Sigmoid colon (tissue), 7 donors: ENCODE measurements around the gene NUDT9. TPM values are rescaled to one million over a fixed set of nuclear protein-coding genes. Genes with fewer than 3 reads are reported as not detected.
"Not testable (repeated sequence)": the region's sequence is repeated elsewhere in the genome, so short reads cannot be mapped to it uniquely, and the experiment has no call there.

Experiments used
- DNase-seq: peaks from one replicate; pipeline ENCODE4 v3.0.0-alpha.2; 2019
- H3K27ac ChIP-seq, 4 donors: fragments of 200-600 bp; sonication (generic); one replicate each; pipeline ENCODE4 v1.5.1; 2016 to 2019; ENCODE audit warnings: mild to moderate bottlenecking in 1 of 4
- H3K27me3 ChIP-seq, 3 donors: fragments of 200-600 bp; sonication (generic); one replicate each; pipeline ENCODE4 v1.5.1; 2019; ENCODE audit warnings: mild to moderate bottlenecking in 1 of 3
- H3K36me3 ChIP-seq, 4 donors: fragments of 200-600 bp; sonication (generic); one replicate each; pipeline ENCODE4 v1.5.1; 2016 to 2019
- H3K4me1 ChIP-seq, 4 donors: fragments of 200-600 bp; sonication (generic); one replicate each; pipeline ENCODE4 v1.5.1; 2017 to 2019
- H3K4me3 ChIP-seq, 4 donors: fragments of 200-600 bp; sonication (generic); one replicate each; pipeline ENCODE4 v1.5.1; 2017 to 2019; ENCODE audit warnings: mild to moderate bottlenecking in 2 of 4, moderate library complexity in 1 of 4
- H3K9me3 ChIP-seq, 4 donors: fragments of 200-600 bp in 3 of 4; sonication (generic) in 3 of 4; one replicate each; pipeline versions ENCODE4 v1.5.1 to v1.6.1; 2013 to 2019
- EP300 ChIP-seq, 4 donors: sonication (generic); formaldehyde crosslinking; IDR thresholded peaks; one replicate each; pipeline ENCODE4 v1.6.1; 2017; ENCODE audit warnings: antibody characterized with exemption in 4 of 4
- POLR2A ChIP-seq, 2 donors: fragments of 450-650 bp; IDR thresholded peaks; one replicate each; pipeline ENCODE4 v1.6.1; 2016; ENCODE audit warnings: antibody characterized with exemption in 2 of 2, mild to moderate bottlenecking in 2 of 2, moderate library complexity in 2 of 2
- POLR2AphosphoS5 ChIP-seq, 4 donors: sonication (generic); formaldehyde crosslinking; IDR thresholded peaks; one replicate each; pipeline ENCODE4 v1.6.1; 2017; ENCODE audit warnings: antibody characterized with exemption in 4 of 4
- WGBS, 2 donors: extraction: QIAGEN DNeasy Blood & Tissue Kit; methylation state at CpG; one replicate each; pipeline ENCODE4 v1.1.7; 2013; 5-methylcytosine and 5-hydroxymethylcytosine counted together
- intact Hi-C: fragments of 100-400 bp; cut with DNase I; formaldehyde crosslinking; loops from one replicate; pipeline ENCODE4 v1.15.1; 2023
- polyA plus RNA-seq, 3 donors: library from polyadenylated mRNA; stranded (reverse); fragments of 200-250 nt; gene quantifications; one replicate each; pipeline ENCODE4 v1.2.3, GENCODE V29; 2013
- total RNA-seq, 4 donors: library from RNA; depleted of rRNA; stranded (reverse); fragments of >200 nt; gene quantifications; one replicate each; pipeline ENCODE4 v1.1.0, GENCODE V29; 2016
- TF ChIP-seq, protein P1 (sequence below), 4 experiments: fragments of 450-650 bp in 3 of 4; fragments of 200-600 bp in 1 of 4; IDR thresholded peaks; one replicate each; pipeline ENCODE4 v1.5.1; 2016 to 2019; ENCODE audit warnings: antibody characterized with exemption in 4 of 4, mild to moderate bottlenecking in 3 of 4, moderate library complexity in 2 of 4
- donor health status: healthy with polysubstance abuse.
- donor health status: Bipolar disorder and iron deficiency.
- donor health status: healthy.

Gene NUDT9
- total and polyA plus RNA-seq, 7 donors, result 12.4 to 53.1 (median 25.2) TPM

DNA sequence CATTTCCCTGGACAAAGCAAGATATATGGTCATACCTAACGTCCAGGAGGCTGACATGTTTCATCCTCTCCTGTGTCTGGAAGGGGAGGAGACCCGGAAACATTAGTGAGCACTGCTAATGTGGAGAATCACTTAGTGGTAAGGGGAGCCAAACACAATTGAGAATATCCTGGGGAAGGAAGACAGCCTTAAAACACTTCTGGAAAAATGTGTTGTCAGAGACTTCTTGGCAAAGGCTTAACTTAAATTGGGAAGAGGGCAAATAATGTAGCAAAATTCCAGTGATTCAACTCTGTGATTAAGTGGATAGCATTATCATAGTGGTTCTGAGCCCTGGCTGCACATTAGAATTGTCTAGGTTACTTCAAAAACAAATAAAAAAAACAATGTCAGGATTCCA, 67.3 kb downstream of the NUDT9 start:
- Histone ChIP-seq H3K27ac (peak overlapping the region in 3 of 4 donors; percentile 56 to 70 (median 62)), H3K36me3 (peaks cover 44 to 74% (median 56%) of the 10 kb centered on the region in 4 donors), H3K4me1 (peaks cover 0 to 52% (median 32%) of the 10 kb centered on the region in 4 donors), H3K27me3 (no peaks in the 10 kb centered on the region), H3K4me3 (no peak overlapping the region), H3K9me3 (no peaks in the 10 kb centered on the region)
- intact Hi-C loops, result no loop called here
- WGBS, 2 donors, result 89 to 90% methylated on average over 2 of the region's 2 CpGs
- TF ChIP-seq EP300 (IDR thresholded peaks at IDR 0.05), result no peak
- TF ChIP-seq POLR2A (IDR thresholded peaks at IDR 0.05), result no peak
- peak in 1 of 4 donors; percentile 13 for TF ChIP-seq POLR2AphosphoS5 (IDR thresholded peaks at IDR 0.05)
- TF ChIP-seq, protein P1, sequence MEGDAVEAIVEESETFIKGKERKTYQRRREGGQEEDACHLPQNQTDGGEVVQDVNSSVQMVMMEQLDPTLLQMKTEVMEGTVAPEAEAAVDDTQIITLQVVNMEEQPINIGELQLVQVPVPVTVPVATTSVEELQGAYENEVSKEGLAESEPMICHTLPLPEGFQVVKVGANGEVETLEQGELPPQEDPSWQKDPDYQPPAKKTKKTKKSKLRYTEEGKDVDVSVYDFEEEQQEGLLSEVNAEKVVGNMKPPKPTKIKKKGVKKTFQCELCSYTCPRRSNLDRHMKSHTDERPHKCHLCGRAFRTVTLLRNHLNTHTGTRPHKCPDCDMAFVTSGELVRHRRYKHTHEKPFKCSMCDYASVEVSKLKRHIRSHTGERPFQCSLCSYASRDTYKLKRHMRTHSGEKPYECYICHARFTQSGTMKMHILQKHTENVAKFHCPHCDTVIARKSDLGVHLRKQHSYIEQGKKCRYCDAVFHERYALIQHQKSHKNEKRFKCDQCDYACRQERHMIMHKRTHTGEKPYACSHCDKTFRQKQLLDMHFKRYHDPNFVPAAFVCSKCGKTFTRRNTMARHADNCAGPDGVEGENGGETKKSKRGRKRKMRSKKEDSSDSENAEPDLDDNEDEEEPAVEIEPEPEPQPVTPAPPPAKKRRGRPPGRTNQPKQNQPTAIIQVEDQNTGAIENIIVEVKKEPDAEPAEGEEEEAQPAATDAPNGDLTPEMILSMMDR (IDR thresholded peaks at IDR 0.05), result no peak
- no peak for DNase-seq

DNA sequence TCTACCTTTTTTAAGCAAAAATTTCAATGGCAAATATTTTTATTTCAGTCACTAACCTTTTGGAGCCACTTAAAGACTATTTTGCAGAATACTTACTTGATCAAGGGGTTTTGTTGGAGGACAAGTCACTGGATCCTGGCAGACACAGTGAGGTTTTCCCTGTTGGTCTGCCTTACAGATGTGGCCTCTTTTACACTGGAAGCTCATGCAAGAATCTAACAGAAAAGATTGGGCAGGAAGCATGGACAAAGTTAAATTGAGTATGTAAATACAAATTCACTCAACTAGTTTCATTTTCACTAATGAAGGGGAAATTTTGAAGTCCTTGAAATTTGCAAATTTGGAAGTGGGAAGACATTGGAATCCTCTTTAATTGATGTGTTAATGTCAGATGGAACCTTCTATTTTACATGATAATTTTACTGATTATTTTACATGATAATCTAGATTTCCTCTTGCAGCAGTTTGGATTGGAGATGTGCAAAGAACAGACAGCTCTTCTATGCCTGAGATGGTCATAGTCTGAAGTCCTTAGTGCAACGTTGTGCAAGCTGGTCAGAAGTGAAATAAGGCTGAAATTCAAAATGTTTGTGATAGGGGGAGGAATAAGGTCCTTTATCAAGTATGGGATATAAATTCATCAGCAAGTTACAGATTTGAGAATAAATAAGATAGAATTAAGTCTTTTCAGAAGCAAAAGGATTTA, 68.4 kb downstream of the NUDT9 start:
- no peaks in the 10 kb centered on the region for H3K9me3 ChIP-seq
- H3K27me3 ChIP-seq, result no peaks in the 10 kb centered on the region
- intact Hi-C loops, result no loop called here
- TF ChIP-seq, protein P1 (IDR thresholded peaks at IDR 0.05), result no peak
- TF ChIP-seq POLR2AphosphoS5 (IDR thresholded peaks at IDR 0.05) (no peak), EP300 (IDR thresholded peaks at IDR 0.05) (no peak), POLR2A (IDR thresholded peaks at IDR 0.05) (no peak)
- H3K27ac ChIP-seq, result peak overlapping the region in 3 of 4 donors; percentile 56 to 70 (median 62)
- DNase-seq, result no peak
- WGBS, 2 donors, result 35 to 41% methylated on average over 1 of the region's 1 CpG
- peaks cover 54 to 85% (median 59%) of the 10 kb centered on the region in 4 donors for H3K36me3 ChIP-seq
- no peak overlapping the region for H3K4me3 ChIP-seq
- H3K4me1 ChIP-seq, result peaks cover 0 to 52% (median 32%) of the 10 kb centered on the region in 4 donors

DNA sequence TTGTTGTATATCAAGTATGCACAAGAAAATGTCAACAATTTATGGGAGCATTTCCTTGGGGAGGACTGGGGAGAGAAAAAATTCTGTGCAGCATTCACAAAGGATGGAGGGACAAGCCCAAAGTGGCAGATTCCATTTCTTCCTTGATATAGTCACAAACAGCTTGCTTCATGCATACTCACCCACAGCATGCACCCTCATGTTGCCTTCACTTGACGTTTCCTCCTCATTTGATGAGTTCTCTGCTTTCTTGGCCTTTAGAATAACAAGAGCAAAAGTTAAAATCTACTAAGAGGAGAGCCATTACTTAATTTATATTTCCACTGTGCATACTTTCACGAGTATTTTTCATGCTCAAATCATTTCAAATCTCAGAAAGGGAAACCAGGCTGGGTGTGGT, 69.1 kb downstream of the NUDT9 start:
- intact Hi-C loops, result no loop called here
- WGBS, 2 donors, result 84 to 85% methylated on average over 2 of the region's 2 CpGs
- peaks cover 0 to 52% (median 32%) of the 10 kb centered on the region in 4 donors for H3K4me1 ChIP-seq
- H3K27ac ChIP-seq, result peak overlapping the region in 3 of 4 donors; percentile 52 to 70 (median 61)
- no peaks in the 10 kb centered on the region for H3K9me3 ChIP-seq
- H3K27me3 ChIP-seq, result no peaks in the 10 kb centered on the region
- TF ChIP-seq EP300 (IDR thresholded peaks at IDR 0.05), result no peak
- TF ChIP-seq POLR2AphosphoS5 (IDR thresholded peaks at IDR 0.05), result peak in 1 of 4 donors; percentile 3
- peaks cover 57 to 92% (median 60%) of the 10 kb centered on the region in 4 donors for H3K36me3 ChIP-seq
- no peak for DNase-seq
- no peak overlapping the region for H3K4me3 ChIP-seq

DNA sequence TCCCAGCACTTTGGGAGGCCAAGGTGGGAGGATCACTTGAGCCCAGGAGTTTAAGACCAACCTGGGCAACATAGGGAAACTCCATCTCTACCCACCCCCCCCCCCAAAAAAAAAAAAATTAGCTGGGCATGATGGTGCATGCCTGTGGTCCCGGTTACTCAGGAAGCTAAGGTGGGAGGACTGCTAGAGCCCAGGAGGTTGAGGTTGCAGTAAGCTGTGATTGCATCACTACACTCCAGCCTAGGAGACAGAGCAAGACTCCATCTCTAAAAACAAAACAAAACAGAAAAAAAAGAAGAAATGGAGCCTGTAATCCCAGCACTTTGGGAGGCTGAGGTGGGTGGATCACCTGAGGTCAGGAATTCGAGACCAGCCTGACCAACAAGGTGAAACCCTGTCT, 69.5 kb downstream of the NUDT9 start:
- H3K4me3 ChIP-seq, DNase-seq, H3K9me3 ChIP-seq, H3K27me3 ChIP-seq, intact Hi-C loops: not testable (repeated sequence)
- peak overlapping the region in 3 of 4 donors; percentile 52 to 70 (median 61) for H3K27ac ChIP-seq
- peaks cover 59 to 96% (median 61%) of the 10 kb centered on the region in 4 donors for H3K36me3 ChIP-seq
- 88 to 92% methylated on average over 2 of the region's 2 CpGs for WGBS, 2 donors
- H3K4me1 ChIP-seq, result peaks cover 0 to 52% (median 32%) of the 10 kb centered on the region in 4 donors

DNA sequence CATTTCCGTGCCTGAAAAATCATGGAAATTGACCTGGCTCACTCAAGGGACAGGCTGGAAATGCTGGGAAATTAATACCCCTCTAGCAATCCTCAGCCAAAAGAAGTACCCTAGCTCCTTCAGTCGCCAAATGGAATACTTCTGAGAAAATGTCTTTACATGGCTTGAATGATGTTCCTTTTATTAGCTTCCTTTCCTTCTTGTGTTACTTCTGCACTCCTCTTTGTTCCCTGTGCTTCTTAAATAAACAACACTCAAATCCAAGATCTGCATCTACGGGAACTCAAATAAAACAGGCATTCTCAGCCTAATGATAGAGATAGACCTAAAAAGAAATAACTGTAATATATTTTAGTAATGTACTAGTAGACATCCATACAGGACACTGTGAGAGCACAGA, 70.7 kb downstream of the NUDT9 start:
- Histone ChIP-seq H3K9me3 (no peaks in the 10 kb centered on the region), H3K36me3 (peaks cover 56 to 100% (median 62%) of the 10 kb centered on the region in 4 donors), H3K27me3 (no peaks in the 10 kb centered on the region), H3K27ac (peak overlapping the region in 3 of 4 donors; percentile 52 to 70 (median 61)), H3K4me1 (peaks cover 0 to 60% (median 42%) of the 10 kb centered on the region in 4 donors), H3K4me3 (no peak overlapping the region)
- intact Hi-C loops, result no loop called here
- WGBS, 2 donors, result 83 to 88% methylated on average over 3 of the region's 3 CpGs
- DNase-seq, result no peak
- TF ChIP-seq, protein P1 (IDR thresholded peaks at IDR 0.05), result no peak
- TF ChIP-seq POLR2A (IDR thresholded peaks at IDR 0.05) (no peak), EP300 (IDR thresholded peaks at IDR 0.05) (no peak), POLR2AphosphoS5 (IDR thresholded peaks at IDR 0.05) (peak in 1 of 4 donors; percentile 5)
